NCI-H1694 treated with DMSO at 0.1 percent for 48 hours (cell line): ENCODE results near the gene CA10.

Source experiments
- DNase-seq: peaks from one replicate; lab custom pipeline; 2025; lab: John Stamatoyannopoulos, UW

CA10 gene

DNA sequence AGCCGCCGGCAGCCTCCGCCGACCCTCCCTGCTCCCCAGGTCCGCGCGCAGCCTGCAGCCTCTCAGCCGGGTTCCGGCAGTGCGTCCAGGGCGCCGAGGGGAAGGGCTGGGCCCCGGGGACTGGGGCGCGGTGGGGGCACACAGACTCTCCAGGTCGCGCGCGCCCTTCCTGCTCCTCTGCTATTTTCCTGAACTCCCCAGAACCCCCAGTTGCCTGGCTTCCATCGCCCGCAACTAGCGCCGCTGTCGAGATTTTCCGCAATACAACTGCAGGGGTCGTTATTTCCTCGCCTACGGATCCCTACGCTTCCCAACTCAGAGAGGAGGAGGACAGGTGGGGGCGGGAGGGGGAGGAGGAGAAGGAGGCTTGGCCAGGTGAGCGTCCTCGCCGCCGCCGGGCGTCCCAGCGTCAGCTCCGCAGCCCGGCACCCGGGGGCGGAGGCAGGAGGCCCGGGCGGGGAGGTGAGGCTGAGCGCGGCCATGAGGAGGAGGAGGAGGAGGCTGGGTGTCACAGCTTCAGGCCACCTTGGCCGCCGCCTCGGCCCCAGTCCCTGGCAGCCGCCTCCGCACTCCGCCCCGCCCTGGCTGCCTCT, at the start of gene CA10:
CA10 (minus strand) TSS at position 265 of the 593 bp plus-strand sequence.
- DNase-seq = peak; percentile 55

DNA sequence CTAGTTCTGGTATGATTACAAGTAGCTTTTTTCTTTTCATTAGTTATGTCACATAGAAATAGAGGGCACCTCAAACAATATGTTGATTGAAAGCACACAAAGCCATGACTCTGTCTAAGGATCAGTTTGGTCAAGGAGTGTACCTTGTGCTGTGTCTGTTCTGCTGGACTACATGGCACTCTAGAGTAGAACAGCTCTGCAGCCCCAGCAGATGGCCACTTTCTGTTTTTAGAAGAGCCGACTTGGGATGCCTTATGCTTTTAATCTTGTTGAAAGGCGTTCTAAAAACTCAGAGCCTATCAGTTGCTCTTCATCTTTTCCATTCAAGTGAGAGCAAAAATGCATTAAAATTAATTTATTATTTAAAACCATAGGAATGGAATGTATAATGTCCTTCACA, 49.3 kb upstream of the CA10 start:
- DNase-seq = no peak

DNA sequence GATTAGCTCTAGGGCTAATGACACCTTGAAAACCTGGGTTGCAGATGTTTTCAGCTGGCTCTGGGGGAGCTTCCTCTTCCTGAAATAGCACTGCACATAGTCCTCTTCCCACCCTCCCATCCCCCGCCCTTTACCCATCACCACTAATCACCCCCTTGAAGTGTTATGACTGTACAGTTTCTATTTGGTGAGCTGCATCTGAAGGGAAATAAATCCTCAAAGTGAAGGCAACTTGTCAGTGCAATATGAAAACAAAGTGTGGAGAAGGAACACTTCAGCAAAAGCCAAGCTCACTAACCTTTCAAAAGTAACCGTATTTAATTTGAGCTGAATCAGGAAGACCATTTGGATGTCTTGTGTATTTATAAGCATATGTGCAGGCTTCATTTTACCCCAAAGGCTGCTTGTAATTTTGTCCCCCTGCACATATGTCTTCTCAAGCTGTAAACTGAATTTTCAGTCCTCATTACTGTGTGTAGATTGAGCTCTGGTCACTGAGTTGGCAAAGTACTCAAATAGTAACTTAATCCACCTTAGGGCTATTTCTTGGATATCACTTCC, 44.1 kb upstream of the CA10 start:
- DNase-seq = no peak

DNA sequence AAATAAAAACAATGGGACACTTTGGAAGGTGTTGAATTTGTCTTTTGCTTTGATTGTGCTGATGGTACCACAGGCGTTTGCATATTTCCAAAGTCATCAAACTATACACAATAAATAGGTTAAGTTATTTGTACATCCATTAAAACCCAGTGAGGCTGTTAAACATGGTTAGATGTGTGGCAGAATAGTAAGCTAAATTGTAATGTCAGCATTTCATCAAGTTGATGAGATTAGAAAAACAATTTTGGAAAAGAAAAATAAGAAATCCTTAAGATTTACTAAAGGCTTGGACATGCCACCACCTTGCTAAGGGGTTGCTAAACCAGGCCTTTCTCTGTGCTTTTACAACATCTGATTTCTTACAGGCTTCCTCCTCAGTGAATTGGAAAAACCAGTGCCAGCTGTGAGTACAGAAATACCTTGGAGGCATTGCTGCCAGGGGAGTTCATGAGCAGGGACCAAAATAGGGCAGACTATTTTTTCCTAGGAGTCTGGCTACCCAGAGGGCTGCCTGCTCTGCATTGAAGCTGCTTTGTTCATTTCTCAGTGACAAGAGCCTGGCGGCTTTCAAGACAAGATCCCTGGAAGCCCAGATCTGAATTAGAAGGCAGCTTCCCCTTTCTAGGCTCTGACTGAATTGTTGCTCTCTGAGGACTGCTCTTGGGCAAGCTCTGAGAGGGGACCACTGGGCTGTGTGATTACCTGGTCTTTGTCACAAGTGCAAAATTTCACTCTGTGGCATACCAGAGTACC, 43.4 kb upstream of the CA10 start:
- no peak for DNase-seq

DNA sequence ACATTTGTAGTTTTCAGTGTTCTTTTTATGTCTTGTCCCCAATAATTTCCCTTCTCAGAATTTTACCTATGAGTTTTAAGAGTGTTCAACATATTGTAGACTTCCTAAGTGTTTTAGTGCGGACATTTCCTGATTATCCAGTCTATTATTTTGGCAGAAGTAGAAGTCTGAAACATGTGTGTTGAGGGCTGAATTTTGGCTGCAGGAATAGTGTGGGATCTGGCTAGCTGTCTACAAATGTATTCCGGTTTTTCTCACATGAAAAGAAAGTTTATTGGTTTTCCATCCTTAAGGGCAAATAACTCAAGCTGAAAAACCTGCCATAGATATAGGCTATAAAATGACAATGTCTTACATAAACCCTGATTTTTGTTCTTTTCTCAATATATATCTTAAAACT, 33.0 kb upstream of the CA10 start:
- no peak for DNase-seq

DNA sequence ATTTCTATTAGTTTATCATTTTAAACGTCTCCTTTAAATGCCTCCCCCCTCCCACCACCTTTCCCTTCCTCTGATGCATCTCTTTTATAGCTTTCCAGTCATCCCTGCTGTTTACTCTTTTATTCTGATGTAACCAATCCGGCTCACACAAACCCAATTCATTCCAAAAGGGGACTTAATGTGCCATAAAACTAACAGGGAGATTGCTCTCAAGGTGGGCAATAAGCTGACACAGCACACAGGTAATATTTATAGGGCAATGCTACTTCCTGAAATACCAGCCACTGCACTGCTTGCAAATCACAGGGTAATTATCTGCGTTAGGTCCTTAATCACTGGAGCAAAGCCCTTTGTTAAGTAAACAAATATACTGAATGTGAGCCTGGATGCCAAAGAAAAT, 23.3 kb upstream of the CA10 start:
- no peak for DNase-seq

DNA sequence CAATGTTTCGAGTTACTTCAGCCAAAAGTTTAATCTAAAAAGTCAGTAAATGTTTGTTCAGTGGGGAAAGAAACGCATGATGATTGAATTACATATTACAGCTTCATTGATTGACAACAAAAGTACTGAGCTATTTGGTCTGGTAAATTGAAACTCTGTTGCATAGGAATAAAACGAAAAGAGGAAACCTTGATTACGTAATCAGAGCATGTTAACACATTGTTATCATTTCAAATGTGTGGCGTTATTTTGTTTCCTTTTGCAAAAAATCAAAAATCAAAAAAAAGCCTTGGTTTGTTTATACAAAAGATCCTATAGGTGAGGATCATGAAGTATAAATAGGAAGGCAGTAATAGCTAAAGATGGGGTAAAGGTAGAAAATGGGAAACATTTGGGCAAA, 19.5 kb upstream of the CA10 start:
- DNase-seq = no peak

DNA sequence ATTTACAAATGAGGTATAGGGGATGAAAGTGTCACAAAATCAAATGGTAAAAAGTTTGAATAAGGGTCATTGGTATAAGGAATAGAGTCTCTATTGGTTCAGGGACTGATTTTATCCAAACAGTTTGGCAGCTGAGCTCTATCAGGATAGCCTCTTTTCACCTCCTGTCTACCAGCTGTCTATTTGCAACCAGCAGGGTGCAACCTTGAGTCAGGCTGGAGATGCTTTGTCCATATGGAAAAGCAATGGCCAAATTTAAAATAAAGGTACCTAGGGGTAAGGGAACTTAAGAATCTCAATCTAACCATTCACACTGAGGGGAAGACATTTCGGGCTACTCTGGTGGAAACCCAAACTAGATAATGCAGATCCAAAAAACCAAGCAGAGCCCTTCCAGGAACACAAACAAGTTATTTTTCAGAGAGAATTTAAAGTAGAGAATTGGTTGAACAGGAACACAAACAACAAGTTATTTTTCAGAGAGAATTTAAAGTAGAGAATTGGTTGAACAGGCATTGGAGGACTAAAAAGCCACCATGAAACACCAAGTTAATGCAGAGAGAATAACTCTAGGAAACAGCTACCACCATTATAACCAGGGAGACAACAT, 12.6 kb upstream of the CA10 start:
- peak; percentile 33 for DNase-seq

DNA sequence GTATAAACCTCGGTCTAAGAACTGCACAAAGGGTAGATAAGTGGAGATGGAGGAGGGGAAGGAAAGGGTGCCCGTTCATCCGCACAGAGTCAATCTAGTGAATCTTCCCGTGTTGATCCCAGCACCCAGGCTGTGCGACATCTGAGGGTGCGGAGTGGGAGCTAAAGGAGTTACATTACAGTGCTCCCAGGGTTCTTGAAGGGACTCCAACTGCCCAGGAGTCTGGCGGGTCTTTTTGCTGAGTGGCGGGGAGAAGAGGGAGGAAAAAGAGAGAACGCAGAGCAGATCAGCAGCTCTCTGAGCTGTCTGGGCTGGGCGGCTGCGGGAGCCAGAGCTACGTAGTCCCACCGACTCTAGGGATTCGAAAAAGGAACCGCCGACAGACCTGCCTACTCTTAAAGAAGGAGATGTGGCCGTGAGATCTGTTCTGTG, 1.6 kb upstream of the CA10 start:
- no peak for DNase-seq

DNA sequence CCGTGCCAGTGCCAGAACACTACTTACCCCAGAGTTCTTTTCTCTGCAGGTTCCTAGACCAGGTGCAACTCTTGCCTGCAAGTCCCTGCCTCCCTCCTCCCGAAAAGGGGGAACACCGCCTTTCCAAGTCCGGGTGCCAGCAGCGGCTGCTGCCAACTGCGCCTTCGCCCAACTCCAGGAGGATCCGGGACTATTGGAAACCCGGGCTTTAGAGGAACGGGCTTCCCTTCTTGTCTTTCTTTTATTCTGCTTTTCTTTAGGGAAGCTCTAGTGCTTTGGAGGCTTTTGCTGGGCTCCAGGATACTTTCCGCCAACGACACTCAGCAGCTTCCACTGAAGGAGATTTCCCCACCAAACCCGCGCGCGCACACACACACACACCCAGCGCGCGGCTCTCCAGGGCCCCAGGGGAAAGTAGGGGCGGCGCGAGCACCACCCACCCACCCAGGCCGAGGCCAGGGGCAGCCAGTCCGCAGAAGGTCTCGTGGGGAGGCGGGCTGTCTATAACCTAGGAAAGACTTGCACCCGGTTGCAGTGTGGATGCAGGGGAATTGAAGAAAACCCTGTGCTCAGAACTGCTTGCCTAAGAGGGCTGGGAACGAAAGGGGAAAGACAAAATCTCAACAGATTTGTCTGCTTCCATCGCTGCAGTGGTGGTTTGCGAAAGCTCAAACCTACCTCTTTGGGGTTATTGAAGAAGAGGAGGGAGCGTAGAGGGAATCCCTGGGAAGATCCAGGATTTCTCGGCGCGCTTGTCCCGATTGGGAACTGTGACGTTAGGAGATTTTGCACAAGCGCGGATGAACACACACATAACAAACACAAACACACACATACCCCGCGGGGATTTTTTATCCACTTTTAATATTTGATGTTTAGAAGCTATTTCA, 977 bp upstream of the CA10 start:
- DNase-seq = no peak

DNA sequence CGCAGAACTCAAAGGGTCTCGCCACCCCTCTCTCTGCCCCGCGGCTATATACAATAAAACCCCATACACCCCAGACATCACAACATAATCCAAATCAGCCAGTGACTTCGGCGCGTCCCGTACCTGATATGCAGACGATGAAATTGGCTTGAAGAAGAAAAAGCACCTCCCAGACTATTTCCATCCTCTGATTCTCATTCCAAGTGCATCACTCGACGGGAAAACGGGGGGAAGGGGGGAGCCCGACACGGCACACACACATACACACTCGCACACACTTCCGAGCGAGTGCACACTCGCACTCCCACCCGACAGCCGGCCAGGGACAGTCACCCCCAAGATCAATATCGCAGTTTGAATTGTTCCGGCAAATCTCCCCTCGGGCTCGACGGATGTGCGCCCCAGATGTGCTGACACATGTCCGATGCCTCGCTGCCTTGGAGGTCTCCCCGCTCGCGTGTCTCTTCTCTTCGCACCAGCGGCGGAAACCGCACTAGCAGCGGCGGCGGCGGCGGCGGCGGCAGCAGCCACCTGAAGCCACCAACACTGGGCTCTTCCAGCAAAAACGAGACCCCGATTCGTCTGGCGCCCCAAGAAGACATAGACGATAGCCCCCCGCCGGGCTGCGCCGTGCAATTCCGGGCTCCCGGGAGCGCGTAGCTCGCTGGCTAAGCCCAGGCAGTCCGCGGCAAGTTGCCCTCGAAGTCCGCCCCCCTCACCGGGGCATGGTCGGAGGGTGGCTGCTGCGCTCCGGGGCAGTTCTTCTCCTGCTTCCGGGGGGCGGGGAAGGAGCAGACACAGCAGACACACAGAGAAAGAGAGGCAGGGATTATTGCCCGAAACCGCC, 688 bp downstream of the CA10 start:
- DNase-seq = peak; percentile 40

DNA sequence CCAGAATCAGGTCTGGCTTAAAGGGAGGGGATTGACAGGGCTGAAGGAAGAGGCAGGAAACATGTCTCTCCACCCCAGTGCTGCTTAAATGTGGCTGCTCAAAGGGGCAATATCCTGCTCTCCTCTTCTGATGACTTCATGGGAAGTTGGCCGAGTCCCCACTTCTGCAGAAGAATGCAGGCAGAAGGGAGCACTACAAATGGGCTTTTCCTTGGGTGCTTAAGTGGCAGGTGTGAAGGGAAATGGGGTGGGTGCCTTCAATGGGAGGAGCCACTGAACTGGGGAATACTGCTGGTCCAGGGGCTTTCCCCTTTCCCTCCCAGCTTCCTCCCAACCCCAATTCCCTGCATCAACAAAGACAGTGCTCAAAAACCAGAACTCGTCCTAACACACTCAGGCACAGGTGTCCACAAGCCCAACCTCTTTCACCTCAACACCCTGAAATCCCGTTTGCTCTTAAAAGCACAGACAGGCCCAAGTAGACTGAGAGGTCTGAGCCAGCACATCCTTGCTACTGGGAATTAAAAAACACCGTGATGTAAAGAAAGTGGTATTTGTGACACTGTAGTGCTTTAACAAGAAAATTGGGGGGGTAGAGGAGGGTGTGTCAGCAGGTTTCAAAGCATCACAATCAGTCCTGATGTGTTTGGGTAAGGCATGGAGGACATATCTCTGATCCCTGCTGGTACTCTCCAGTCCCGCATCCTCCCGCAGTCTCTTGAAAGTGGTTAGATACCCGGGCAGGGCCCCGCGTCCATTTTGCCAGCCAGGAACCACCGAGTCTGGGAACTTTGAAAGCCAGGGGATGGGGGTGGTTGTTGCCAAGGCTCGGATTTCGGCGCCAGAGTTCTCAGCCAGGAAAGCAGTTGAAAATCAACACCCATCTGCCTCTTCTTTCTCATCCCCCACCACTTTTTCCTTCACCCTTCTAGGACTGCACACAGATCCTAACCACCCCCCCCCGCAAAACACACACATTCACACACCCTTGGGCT, 1.6 kb downstream of the CA10 start:
- peak; percentile 37 for DNase-seq

DNA sequence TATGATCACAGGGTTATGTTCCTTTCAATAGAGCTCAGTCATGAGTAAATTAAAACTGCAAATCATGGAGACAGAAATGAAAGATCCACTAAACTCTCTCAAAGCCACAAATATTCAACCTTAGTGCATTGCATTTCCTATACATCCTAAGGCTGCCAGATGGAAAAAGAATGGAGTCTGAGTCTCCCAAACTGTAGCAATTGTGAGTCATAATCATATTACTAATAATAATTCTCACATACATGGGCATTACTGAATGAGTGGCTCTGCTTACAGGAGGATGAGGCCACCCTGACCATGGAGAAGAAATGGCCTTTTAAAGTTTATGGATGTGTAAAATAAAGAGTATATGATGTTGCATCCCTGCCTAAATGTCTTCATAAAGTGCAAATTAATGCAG, 3.2 kb downstream of the CA10 start:
- no peak for DNase-seq

DNA sequence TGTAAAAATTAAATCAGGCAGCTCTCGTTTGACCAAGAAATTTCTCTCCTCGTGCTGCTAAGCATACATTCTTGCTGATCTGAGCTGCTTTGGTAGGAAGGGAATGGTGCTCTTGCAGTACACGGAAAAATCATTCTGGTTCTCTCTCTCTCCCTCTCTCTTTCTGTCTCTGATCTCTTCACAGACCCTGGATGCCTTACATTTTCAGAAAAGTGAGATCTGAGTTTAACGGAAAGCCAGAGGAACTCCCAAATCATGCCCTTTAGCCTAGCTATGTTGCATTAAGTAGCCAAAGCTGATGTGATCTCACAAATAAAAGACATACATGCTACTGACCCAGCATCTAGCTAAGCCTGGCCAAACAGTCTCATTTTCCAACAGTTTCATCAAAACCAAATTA, 4.0 kb downstream of the CA10 start:
- DNase-seq = no peak

DNA sequence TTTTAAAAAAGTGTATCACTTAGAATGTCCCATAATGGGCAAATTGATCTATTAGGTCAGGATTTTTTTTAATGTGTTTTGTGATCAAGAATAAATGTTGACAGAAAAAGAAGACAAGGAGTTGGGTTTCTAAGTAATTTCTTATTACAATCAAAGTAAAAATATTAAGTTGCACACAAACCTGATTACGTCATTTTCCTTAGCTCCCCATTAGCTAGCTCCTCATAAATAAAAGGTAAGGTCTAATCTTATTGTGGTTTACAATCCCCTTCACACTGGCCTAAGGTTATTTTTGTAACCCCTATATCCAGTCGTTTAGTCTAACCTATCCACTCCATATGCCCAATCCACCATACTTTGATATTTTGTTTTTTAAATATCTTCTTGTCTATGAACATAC, 7.6 kb downstream of the CA10 start:
- DNase-seq = no peak

DNA sequence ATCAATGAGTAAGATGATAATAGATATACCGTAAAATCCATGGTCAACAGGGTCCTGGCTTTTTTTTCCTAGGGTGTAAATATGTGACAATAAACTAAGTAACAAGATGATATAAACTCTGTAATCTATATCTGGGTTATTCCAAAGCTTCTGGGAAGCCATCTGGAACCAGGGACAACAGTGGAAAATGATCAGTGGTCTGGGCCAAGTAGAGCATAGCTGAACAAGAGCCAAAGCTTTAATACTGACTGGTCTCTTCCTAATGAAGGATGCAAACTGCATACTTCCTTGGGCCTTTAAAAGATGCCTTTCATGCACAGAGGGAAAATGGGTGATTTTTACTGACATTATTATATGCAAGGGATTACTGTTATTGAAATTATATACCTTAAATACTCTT, 8.9 kb downstream of the CA10 start:
- peak; percentile 25 for DNase-seq

DNA sequence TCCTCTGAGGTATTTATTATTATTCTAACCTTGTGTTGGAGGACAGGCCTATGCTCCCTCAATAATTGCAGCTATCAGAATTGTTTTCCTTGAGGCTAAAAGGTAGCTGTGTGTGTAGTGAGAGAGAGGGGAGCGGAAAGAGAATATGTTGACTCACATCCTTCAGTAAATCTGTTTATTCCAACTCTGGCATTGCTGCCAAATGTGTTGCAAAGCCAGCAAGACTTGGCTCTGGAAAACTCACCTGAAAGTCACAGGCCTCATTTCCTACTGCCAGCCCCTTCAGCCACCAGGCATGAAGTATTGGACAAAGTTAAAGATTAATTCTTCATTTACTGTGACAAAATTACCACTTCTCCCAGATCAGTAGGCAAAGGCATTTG, 9.6 kb downstream of the CA10 start:
- peak; percentile 45 for DNase-seq

DNA sequence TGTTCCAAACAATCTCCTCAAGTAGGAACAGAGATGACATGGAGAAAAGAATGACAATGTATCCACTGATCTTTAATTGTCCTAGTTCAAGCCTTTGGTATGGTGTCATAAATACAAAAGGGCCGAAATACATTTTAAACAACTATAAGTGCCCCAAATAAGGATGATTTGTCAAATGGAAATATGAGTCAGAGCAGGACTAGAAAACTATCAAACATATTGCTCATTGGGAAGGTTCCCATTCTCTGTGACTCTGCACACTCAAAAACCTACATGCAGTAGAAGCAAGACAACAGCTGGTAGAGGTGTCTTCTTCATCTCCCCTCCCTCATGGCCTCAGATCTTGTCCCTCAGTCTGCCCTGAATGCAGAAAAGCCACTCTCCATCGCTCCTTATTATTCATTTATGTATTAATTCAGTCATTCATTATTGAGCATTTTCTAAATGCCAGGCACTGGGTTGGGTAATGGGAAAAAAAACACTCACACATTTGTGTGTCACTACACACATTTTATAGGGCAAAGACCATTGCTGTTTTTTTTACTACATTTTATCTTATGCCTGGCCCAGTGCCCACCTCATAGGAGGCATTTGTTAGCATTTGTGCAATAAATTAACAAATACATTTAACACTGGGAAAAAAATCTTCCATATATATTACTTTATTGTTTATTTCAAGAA, 10.1 kb downstream of the CA10 start:
- DNase-seq = no peak

DNA sequence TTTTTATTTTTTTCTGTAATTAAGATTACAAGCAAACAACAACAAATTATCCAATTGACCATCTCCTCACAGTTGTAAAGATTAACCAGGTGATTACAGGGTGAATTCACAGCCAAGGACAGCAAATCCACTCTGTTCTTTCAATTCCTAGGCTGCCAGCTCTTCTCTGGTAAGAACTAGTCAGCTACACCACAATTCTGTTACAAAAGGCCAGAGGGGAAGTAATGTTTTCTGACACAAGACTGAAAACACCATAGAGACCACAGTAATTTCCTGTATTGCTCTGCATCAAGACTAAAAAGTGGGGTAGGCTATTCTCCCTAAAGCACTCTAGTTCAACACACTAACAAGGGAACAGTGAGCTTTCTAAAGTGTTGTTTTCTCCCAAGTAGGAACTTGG, 10.6 kb downstream of the CA10 start:
- no peak for DNase-seq
